Measurements from ENCODE around the gene VEZF1.
A peak's percentile ranks its signal among the peaks of the same experiment; 100 is the strongest.

The VEZF1 gene

GRCh38 chr17:57999010-57999495 is 11.0 kb upstream of the VEZF1 start:
- DNase-seq (ENCODE audit: low read depth), result no peak
- H3K4me3 ChIP-seq (ENCODE audit: low read depth, low read length), result no peak overlapping the region
- TF ChIP-seq, protein P1, sequence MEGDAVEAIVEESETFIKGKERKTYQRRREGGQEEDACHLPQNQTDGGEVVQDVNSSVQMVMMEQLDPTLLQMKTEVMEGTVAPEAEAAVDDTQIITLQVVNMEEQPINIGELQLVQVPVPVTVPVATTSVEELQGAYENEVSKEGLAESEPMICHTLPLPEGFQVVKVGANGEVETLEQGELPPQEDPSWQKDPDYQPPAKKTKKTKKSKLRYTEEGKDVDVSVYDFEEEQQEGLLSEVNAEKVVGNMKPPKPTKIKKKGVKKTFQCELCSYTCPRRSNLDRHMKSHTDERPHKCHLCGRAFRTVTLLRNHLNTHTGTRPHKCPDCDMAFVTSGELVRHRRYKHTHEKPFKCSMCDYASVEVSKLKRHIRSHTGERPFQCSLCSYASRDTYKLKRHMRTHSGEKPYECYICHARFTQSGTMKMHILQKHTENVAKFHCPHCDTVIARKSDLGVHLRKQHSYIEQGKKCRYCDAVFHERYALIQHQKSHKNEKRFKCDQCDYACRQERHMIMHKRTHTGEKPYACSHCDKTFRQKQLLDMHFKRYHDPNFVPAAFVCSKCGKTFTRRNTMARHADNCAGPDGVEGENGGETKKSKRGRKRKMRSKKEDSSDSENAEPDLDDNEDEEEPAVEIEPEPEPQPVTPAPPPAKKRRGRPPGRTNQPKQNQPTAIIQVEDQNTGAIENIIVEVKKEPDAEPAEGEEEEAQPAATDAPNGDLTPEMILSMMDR (IDR thresholded peaks at IDR 0.05; ENCODE audit: low read depth, low read length, missing control alignments), result no peak

DNA sequence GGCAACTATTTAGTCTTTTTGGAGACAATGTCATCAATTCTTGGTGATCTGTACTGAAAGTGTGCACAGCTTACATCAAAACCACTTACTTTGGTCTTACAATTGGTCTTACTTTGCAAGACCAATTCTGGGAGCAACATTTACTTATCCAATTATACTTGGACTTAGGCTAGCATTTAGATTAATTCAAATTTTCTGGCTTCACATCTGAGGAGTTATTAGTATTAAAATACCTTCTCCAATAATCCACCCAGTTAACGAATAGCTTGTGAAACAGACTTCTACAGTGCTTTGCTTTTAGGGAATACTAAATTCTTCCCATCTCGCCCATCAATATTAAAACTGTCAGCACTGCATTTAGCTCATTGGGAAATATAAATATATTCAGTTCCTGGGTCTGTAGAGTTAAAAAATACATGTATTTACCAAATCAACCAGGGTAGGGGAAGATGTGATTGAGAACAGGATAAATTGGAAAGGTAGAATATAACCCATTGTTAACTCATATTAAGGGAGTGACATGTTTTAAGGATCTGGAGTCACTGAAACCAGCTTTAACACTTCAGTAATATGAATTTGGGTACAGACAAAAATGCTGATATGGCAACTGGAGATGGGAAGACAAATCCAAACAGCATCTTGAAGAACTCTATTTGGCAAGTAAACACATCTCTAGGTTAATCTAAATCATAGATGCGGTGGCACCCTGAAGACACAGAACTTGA is 9.2 kb upstream of the VEZF1 start:
- TF ChIP-seq, protein P1 (IDR thresholded peaks at IDR 0.05; ENCODE audit: low read depth, low read length, missing control alignments), result no peak
- H3K4me3 ChIP-seq (ENCODE audit: low read depth, low read length), result no peak overlapping the region
- no peak for DNase-seq (ENCODE audit: low read depth)

DNA sequence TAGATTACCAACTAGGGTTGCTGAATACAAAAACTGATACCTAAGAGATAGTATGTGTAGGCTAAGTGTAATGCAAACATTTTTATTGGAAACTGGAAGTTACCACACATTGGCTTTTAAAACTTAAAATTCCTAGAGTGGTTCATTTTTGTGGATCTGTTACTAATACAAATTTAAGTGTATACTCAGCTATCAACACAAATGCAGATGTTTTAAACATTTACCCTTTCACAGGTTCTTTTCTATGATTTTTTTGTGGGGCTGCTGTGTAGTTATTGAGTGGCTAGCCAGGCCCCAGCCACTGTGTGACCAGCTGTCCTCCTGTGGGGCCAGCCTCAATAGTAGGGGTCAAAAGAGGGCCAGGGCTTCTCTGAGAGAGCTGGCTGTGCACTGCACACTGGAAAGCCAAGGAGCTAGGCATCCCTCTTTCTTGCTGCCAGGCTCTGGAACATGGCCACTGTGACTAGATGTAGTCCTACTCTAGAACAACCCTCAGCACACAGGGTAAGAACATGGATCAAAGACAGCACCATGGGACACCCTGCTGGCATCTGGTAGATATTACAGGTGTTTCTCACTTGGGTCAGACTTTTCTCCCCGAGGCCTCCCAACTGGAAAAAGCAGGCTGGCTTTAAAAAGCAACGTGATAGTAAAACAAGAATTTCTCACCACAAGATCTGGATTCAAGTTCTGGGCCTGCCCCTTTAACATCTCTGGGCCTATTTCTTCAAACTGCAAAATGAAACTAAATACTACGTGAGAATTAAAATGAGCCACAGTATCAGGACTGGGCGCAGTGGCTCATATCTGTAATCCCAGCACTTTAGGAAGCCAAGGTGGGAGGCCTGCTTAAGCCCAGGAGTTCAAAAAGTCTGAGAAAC is 7.3 kb upstream of the VEZF1 start:
- no peak for DNase-seq (ENCODE audit: low read depth)
- TF ChIP-seq, protein P1 (IDR thresholded peaks at IDR 0.05; ENCODE audit: low read depth, low read length, missing control alignments), result peak; percentile 76
- H3K4me3 ChIP-seq (ENCODE audit: low read depth, low read length), result no peak overlapping the region

GRCh38 chr17:57994436-57994835 is 6.4 kb upstream of the VEZF1 start:
- DNase-seq (ENCODE audit: low read depth), result no peak
- TF ChIP-seq, protein P1 (IDR thresholded peaks at IDR 0.05; ENCODE audit: low read depth, low read length, missing control alignments), result no peak
- no peak overlapping the region for H3K4me3 ChIP-seq (ENCODE audit: low read depth, low read length)

- DNase-seq (ENCODE audit: low read depth), result no peak
- TF ChIP-seq, protein P1 (IDR thresholded peaks at IDR 0.05; ENCODE audit: low read depth, low read length, missing control alignments), result no peak
- H3K4me3 ChIP-seq (ENCODE audit: low read depth, low read length), result no peak overlapping the region
Measured at GRCh38 chr17:57993471-57994365, 5.7 kb upstream of the VEZF1 start.

DNA sequence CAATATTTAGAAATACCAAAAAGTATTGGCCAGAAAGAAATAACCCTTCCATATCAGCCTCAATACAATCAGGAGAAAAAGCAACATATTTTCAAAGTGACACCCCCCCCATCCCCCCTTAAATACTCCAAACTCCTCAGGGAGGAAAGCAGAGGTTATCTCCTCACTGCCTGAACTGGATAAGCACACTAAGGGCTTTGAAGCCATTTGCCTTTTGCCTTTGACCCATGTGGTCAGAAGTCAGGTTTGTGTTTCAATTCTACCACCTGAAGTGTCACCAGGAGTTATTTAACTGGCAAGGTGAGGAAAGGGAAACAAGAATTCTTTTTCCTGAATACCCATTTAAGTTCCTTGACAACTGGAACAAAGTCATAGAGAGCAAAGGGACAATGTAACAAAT is 3.5 kb upstream of the VEZF1 start:
- H3K4me3 ChIP-seq (ENCODE audit: low read depth, low read length), result no peak overlapping the region
- DNase-seq (ENCODE audit: low read depth), result no peak
- TF ChIP-seq, protein P1 (IDR thresholded peaks at IDR 0.05; ENCODE audit: low read depth, low read length, missing control alignments), result no peak

All from GM12864 (cell line).